GM18907 (cell line): ENCODE measurements around the gene HERC5.
"Not testable (repeated sequence)": the region's sequence is repeated elsewhere in the genome, so short reads cannot be mapped to it uniquely, and the experiment has no call there.

Experiments used
- ATAC-seq: cut with Tn5 transposase; IDR thresholded peaks from one replicate; pipeline ENCODE4 v1.9.1; 2021; ENCODE audit warnings: mild to moderate bottlenecking, moderate library complexity; ENCODE audit not compliant: unreplicated experiment

The HERC5 gene

GRCh38 chr4:88447371-88448095 is 9.4 kb upstream of the HERC5 start:
- no peak for ATAC-seq

- not testable (repeated sequence) for ATAC-seq
These were observed 8.6 kb upstream of the HERC5 start for GRCh38 chr4:88448211-88448765.

- no peak for ATAC-seq
These were observed 8.0 kb upstream of the HERC5 start for GRCh38 chr4:88448889-88449288.

- no peak for ATAC-seq
These were observed 7.6 kb upstream of the HERC5 start for GRCh38 chr4:88449290-88449689.

GRCh38 chr4:88451205-88451604 is 5.7 kb upstream of the HERC5 start:
- ATAC-seq = no peak

- no peak for ATAC-seq
These were observed 4.0 kb upstream of the HERC5 start for GRCh38 chr4:88452912-88453311.

GRCh38 chr4:88457307-88458103 is 586 bp downstream of the HERC5 start:
- peak; percentile 47 for ATAC-seq

GRCh38 chr4:88458104-88458740 is 1.3 kb downstream of the HERC5 start:
- ATAC-seq = no peak

- no peak for ATAC-seq
These were observed 8.8 kb downstream of the HERC5 start for GRCh38 chr4:88465653-88466192.

- no peak for ATAC-seq
These were observed 10.5 kb downstream of the HERC5 start for GRCh38 chr4:88467392-88467791.

- ATAC-seq = no peak
These were observed 20.4 kb downstream of the HERC5 start for GRCh38 chr4:88477229-88477860.

GRCh38 chr4:88478247-88478646 is 21.3 kb downstream of the HERC5 start:
- no peak for ATAC-seq

GRCh38 chr4:88481537-88481936 is 24.6 kb downstream of the HERC5 start:
- no peak for ATAC-seq

GRCh38 chr4:88489100-88489761 is 32.3 kb downstream of the HERC5 start:
- no peak for ATAC-seq

- ATAC-seq = no peak
These were observed 41.0 kb downstream of the HERC5 start for GRCh38 chr4:88497859-88498409.

- ATAC-seq = no peak
These were observed 46.4 kb downstream of the HERC5 start for GRCh38 chr4:88503344-88503743.

- no peak for ATAC-seq
These were observed 54.3 kb downstream of the HERC5 start for GRCh38 chr4:88511236-88511635.

GRCh38 chr4:88514557-88515511 is 57.9 kb downstream of the HERC5 start:
- ATAC-seq = no peak

GRCh38 chr4:88516746-88517145 is 59.8 kb downstream of the HERC5 start:
- ATAC-seq = no peak
